Measurements from ENCODE around the gene NPM3. TPM values are rescaled to one million over a fixed set of nuclear protein-coding genes. Genes with fewer than 3 reads are reported as not detected.

The NPM3 gene
- total RNA-seq, 2 donors from 2014 or later: 52.5 to 157 TPM

DNA sequence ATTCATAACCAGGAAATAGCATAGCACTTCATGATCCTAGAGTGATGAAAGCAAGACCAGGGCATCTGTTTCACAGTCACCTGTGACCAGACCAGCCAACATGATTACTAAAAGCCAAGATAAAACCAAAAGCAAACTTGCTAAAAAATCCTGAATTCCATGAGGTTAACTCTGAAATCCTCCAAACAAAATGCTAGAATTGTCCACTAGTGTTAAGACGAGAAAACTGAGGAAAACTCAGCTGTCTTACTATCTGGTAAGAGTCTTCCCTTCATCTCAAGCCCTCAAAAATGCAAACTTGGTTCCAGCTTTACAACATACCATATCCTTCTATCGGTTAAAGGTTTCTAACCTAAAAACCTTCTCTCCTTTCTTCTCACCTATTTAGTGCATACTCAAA is 1.3 kb upstream of the NPM3 start:
- no peaks in the 10 kb centered on the region for H3K9me3 Mint-ChIP-seq
- peaks cover 25% of the 10 kb centered on the region for H3K36me3 Mint-ChIP-seq
- DNase-seq (ENCODE audit: low spot score): no peak
- peak overlapping the region; percentile 93 for H3K4me3 Mint-ChIP-seq
- H3K4me1 Mint-ChIP-seq (ENCODE audit: low read depth in 2 of 2): peaks cover 42 to 47% of the 10 kb centered on the region in 2 donors
- no peak for ATAC-seq
- no peaks in the 10 kb centered on the region for H3K27me3 Mint-ChIP-seq
- peak overlapping the region; percentile 78 to 87 for H3K27ac Mint-ChIP-seq

DNA sequence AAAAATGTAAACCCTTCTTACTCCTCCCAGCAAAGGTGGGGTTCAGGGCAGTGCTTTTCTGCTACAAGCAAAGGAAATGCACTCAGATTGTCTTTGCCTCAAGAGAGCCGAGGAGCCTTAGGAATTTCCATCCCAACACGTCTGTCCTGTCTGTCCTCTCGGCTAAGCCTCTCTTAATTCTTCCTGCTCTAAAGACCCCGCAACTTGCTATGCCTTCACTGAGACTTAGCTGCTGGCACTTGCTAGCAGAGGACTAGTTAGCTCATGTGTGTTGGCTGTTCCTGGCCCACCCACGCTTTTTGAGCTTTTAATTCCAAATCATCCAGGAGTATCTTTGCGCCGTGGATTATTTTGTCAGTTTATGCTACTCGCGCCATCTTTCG is 481 bp upstream of the NPM3 start:
- Mint-ChIP-seq H3K4me3 (peak overlapping the region; percentile 93), H3K27ac (peak overlapping the region; percentile 78 to 87), H3K27me3 (peaks cover 5% of the 10 kb centered on the region in 2 donors), H3K36me3 (peaks cover 28% of the 10 kb centered on the region), H3K4me1 (ENCODE audit: low read depth in 2 of 2) (peaks cover 49 to 54% of the 10 kb centered on the region in 2 donors), H3K9me3 (no peaks in the 10 kb centered on the region)
- ATAC-seq: no peak
- DNase-seq (ENCODE audit: low spot score): no peak

DNA sequence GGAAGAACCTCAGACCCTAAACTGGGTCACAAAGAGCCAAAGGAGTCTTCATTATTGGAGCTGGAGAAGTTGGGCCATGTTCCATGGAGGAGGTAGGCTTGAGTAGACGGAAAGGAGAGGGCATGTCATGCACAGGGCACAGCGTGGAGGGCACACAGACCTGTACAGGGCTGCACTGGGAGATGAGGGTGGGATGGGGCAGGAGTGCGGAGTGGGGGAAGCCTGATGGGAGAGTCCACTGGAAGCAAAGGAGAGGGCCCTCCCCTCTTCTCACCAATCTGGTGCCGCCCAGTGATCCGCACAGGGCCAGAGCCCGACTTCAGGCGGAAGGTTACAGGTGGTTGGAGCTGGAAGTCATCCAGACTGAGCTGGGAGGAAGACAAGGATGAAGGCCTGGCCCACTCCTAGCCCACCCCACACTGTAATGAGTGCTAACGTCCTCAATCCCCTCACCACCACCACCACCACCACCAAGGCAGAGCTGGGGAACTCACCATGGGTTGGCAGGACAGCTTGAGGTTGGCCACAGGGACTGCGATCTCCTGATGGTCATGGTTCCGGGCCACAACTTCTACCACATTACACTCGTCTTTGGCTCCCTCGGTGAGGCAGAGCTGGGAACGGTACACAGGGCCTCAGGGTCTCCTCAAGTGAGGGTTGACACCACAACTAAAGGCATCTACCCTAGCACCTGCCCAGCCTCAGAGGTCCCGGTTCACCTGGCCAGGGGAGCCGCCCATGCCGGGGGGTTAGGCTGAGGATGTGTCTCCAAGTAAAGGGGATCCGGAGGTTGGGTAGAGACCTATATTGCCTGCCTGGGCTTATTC is 1.0 kb downstream of the NPM3 start:
- peak overlapping the region; percentile 93 for H3K4me3 Mint-ChIP-seq
- ATAC-seq (no peak), DNase-seq (ENCODE audit: low spot score) (no peak)
- H3K36me3 Mint-ChIP-seq: peaks cover 23% of the 10 kb centered on the region
- H3K27ac Mint-ChIP-seq: peak overlapping the region; percentile 78 to 87
- peaks cover 15 to 19% of the 10 kb centered on the region in 2 donors for H3K27me3 Mint-ChIP-seq
- peaks cover 45 to 53% of the 10 kb centered on the region in 2 donors for H3K4me1 Mint-ChIP-seq (ENCODE audit: low read depth in 2 of 2)
- H3K9me3 Mint-ChIP-seq: no peaks in the 10 kb centered on the region

DNA sequence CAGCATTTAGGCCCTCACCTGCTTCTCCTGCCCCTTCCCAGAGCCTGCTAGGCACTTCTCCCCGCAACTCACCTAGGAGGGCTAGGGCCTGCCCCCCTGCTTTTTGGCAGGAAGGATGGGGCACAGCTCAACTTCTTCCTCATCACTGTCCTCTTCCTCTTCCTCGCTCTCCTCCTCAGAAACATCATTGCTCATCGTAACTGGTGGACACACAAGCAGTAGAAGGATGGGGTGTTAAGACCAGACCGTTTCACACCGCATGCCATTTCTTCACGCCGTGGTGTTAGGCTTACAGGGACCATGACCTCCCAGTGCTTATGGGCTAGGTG is 1.6 kb downstream of the NPM3 start:
- Mint-ChIP-seq H3K4me1 (ENCODE audit: low read depth in 2 of 2) (peaks cover 44 to 51% of the 10 kb centered on the region in 2 donors), H3K27ac (peak overlapping the region; percentile 56 to 63), H3K9me3 (no peaks in the 10 kb centered on the region), H3K4me3 (peak overlapping the region; percentile 93), H3K36me3 (peaks cover 19% of the 10 kb centered on the region), H3K27me3 (peaks cover 18 to 24% of the 10 kb centered on the region in 2 donors)
- DNase-seq (ENCODE audit: low spot score) (no peak), ATAC-seq (no peak)

DNA sequence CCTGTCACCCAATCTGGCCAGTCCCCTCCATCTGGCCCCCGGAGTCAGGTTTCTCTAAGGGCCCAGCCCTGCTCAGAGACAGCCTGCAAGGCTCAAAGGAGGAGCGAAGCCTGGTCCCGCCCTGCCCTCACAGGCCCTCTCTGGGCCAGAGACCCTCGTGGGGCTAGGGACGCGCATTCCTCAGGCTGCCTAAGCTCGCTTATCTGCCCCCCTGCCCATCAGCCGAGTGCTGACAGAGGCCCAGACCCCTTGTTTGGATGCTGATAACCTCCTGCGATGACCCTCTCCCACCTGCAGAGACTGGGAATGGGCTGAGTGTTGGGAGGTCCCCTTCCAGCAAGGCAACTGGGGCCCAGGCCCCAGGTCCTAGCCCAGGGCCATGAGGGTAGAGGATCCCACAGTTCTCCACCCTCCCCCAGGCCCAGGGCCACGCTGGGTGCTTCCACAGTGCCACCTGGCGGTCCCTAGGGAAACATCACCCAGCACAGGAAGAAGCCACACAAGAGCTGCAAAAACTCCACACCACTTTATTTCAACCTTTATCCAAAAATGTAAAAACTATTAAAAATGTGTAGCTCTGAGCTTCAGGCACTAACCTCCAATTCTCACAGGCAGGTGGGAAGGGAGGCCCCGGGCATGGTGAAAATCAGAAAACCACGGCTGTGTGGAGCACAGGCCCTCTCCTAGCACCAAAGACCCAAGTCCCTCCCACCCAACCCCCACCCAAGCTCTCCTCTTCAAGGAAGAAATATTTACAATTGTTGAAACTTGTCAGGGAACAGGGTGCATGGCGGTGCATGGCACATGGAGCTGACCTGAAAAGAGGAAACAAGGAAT is 2.2 kb downstream of the NPM3 start:
- Mint-ChIP-seq H3K36me3 (peaks cover 16% of the 10 kb centered on the region), H3K27ac (peak overlapping the region in 1 of 2 donors; percentile 63), H3K4me3 (peak overlapping the region; percentile 93), H3K4me1 (ENCODE audit: low read depth in 2 of 2) (peaks cover 43 to 51% of the 10 kb centered on the region in 2 donors), H3K27me3 (peaks cover 20 to 24% of the 10 kb centered on the region in 2 donors), H3K9me3 (no peaks in the 10 kb centered on the region)
- ATAC-seq: peak; percentile 63 to 67
- DNase-seq (ENCODE audit: low spot score): peak; percentile 71

DNA sequence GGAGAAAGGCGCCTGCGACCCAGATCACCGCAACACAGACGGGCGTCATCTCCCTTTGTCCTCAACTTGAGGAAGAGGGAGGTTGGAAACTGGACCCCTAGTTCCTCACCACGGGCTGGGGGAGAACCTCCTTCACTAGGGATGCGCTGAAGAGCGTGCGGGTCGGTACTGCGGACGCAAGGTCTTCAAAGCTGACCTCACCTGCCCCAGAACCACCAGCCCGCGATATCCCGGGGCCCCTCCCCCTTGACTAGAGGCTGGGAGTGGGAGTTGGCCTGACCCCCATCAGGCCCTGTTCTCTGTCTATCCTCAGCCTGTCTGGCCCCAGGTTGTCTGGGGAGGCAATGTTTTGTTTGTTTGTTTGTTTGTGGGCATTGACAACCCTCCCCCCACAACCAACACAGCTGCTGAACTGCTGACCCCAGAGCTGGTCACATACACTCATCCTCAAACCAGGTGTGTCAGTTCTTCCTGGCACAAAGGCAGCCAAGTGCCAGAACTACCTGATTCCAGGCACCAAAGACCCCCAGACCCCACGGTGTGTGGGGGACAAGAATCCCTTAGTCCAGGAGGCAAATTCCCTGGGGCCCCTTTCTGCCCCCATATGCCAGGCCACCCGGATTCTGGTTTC is 2.9 kb downstream of the NPM3 start:
- no peak for DNase-seq (ENCODE audit: low spot score)
- Mint-ChIP-seq H3K27ac (no peak overlapping the region), H3K4me3 (peak overlapping the region; percentile 83), H3K4me1 (ENCODE audit: low read depth in 2 of 2) (peaks cover 40 to 49% of the 10 kb centered on the region in 2 donors), H3K27me3 (peaks cover 20 to 24% of the 10 kb centered on the region in 2 donors), H3K36me3 (peaks cover 12% of the 10 kb centered on the region), H3K9me3 (no peaks in the 10 kb centered on the region)
- no peak for ATAC-seq

DNA sequence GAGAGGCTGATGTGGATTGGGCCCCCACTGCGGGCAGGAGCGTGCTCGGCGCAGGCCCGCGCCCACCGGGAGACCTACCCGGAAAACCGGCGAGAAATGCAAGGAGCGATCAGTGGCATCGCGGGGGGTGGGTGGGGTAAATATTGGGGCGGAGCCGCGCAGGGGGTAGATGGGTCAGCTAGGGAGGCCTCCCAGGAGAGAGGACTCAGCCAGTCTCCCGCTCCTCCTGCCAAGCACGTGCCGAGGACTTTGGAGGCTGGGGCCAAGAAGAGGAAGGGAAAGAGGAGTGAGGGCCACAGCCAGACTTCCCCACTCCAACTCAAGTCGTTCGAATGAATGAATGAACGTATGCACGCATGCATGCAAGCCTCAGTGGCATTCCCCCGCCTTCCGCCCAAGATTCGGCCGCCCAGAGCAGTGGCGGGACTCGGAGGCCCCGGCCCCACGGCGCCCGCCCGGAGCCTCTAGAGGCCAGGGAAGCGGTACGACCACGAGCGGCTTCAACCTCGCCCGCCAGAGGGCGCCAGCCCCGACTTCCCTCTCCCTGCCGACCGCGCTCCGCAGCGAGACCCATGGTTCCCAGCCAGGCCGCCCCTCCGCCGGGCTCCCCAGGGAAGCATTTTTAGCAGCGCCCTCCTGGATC is 3.6 kb downstream of the NPM3 start:
- peak; percentile 70 to 81 for ATAC-seq
- Mint-ChIP-seq H3K36me3 (peaks cover 6% of the 10 kb centered on the region), H3K4me3 (peak overlapping the region; percentile 83), H3K9me3 (no peaks in the 10 kb centered on the region), H3K27ac (peak overlapping the region in 1 of 2 donors; percentile 32), H3K4me1 (ENCODE audit: low read depth in 2 of 2) (peaks cover 37 to 45% of the 10 kb centered on the region in 2 donors), H3K27me3 (peaks cover 21 to 25% of the 10 kb centered on the region in 2 donors)
- DNase-seq (ENCODE audit: low spot score): peak; percentile 85

DNA sequence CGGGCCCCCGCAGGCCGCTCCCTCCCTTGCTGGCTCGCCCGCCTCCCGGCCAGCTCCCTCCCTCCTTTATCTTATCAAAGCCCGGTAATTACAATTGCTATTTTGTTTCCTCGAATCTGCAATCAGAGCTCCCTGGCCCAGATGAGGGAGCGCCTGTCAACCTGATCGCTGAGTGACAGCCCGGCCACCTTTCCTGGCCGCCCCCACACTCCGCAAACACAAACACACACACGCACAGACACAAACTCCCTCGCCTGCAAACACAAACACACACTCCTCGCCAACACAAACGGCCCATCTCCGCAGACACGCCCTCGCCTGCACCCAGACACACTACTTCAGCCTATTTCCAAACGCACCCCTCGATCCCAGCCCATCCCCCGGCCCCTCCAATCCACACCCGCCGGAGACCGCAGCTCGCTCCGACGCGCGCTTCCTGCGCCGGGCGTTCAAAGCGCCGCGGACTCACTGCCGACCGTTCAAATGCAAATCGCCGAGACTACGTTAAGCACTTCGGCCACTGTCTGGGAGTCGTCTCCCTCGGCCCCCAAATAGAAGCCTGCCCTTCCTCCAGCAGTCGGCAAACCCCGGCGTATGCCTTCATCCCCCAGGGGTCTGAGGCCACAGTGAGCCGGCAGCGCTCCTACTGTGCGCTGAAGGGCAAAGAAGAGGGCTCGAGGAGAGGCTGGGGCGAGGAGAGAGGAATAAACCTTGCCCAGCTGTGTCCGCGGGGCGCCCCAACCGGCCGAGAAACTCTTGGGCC is 4.3 kb downstream of the NPM3 start:
- peak overlapping the region; percentile 83 for H3K4me3 Mint-ChIP-seq
- H3K4me1 Mint-ChIP-seq (ENCODE audit: low read depth in 2 of 2): peaks cover 30 to 40% of the 10 kb centered on the region in 2 donors
- peaks cover 6% of the 10 kb centered on the region for H3K36me3 Mint-ChIP-seq
- ATAC-seq (no peak), DNase-seq (ENCODE audit: low spot score) (no peak)
- no peaks in the 10 kb centered on the region for H3K9me3 Mint-ChIP-seq
- H3K27ac Mint-ChIP-seq: peak overlapping the region in 1 of 2 donors; percentile 32
- H3K27me3 Mint-ChIP-seq: peaks cover 28 to 32% of the 10 kb centered on the region in 2 donors

DNA sequence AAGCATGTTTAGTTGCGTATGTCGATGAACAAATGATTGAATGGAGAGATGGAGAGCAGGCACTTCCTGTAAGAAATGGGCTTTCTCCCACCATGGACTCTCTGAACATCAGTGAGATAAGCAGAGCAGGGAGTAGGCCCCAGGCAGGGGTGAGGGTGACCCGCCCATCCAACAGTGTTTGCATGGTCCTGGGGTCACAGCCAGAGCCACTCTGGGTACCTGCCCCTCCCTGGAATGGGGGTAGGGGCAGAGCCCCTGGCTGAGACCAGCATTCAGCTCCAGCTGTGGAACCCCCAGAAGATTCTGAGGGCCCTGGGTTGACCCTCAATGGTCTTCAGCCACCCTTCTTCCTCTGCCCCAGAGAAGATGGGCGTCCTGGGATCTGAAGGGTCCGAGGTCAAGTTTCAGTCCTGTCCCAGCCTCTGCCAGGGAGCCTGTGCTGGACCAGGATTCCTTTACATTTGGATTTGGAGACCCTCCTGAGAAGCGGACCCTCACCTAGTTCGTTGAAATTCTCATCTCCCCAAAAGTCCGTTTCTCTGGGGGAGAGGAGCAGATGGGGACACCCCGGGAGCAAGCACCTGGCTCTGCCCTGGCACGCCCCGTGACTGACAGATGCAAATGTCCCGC is 5.0 kb downstream of the NPM3 start:
- Mint-ChIP-seq H3K27me3 (peaks cover 35 to 39% of the 10 kb centered on the region in 2 donors), H3K27ac (peak overlapping the region in 1 of 2 donors; percentile 32), H3K9me3 (no peaks in the 10 kb centered on the region), H3K4me3 (peak overlapping the region; percentile 83), H3K4me1 (ENCODE audit: low read depth in 2 of 2) (peaks cover 23 to 37% of the 10 kb centered on the region in 2 donors), H3K36me3 (peaks cover 6% of the 10 kb centered on the region)
- DNase-seq (ENCODE audit: low spot score): no peak
- no peak for ATAC-seq

DNA sequence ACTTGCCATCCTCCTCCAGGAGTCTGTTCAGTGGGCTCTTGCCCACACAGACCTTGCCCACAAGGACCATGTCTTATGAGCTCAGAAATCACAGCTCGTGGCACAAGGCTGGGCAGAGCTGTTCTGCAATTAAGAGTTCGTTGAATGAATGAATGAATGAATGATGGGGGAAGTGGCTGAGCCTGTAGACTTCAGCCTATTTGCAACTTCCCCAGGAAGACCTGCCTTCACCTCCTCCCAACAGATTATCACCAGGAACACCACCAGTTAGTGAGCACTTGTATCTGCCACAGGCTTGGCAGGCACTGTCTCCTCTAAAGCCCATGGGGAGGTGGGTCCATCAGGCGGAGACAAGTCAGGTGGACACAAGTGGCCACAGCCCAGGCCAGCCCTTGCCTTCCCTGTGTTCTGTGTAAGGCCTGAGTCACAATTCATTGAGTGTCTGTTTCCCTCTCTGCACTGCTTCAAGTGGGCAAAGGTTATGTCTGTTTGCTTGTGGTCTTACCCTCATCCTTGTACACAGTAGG is 5.6 kb downstream of the NPM3 start:
- peaks cover 17 to 31% of the 10 kb centered on the region in 2 donors for H3K4me1 Mint-ChIP-seq (ENCODE audit: low read depth in 2 of 2)
- H3K27ac Mint-ChIP-seq: no peak overlapping the region
- no peaks in the 10 kb centered on the region for H3K9me3 Mint-ChIP-seq
- DNase-seq (ENCODE audit: low spot score): no peak
- H3K27me3 Mint-ChIP-seq: peaks cover 36 to 41% of the 10 kb centered on the region in 2 donors
- H3K36me3 Mint-ChIP-seq: peaks cover 6% of the 10 kb centered on the region
- no peak for ATAC-seq
- no peak overlapping the region for H3K4me3 Mint-ChIP-seq

DNA sequence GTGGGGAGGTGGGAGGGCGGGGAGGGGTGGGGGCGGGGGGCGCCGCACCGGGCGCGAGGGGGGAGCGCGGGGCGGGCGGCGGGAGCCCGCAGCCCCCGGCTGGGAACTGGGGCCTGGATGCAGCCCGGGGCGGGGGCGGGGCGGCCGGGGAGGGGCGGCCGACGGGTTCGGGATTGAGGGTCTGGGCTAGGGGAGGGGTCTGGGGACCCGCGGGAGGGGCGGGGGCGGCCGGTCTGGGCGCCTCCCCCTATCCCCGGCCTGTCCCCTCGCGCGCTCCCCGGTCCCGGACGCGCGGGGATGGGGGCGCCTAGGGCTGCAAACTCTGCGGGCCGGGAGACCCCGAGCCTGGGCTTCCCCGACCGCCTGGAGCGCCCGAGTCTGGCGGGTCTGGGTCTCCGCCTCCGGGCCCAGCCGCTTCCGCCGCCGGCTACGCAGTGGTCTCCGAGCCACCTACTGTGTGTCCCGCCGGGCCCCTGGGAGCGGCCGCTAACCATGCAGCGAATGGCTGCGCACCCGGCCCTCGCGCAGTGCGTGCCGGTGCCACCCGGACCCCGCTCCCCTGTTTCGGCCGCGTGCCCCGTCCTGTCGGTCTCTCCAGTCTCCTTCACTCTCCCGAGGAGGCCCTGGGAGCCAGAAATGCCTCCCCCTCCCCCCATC is 7.0 kb downstream of the NPM3 start:
- peaks cover 41 to 46% of the 10 kb centered on the region in 2 donors for H3K27me3 Mint-ChIP-seq

More for the DNA sequence above, 7.0 kb downstream of the NPM3 start:
- Mint-ChIP-seq H3K27ac (no peak overlapping the region), H3K36me3 (peaks cover 6% of the 10 kb centered on the region), H3K4me3 (peak overlapping the region; percentile 34), H3K4me1 (ENCODE audit: low read depth in 2 of 2) (peaks cover 8 to 19% of the 10 kb centered on the region in 2 donors), H3K9me3 (no peaks in the 10 kb centered on the region)
- DNase-seq (ENCODE audit: low spot score) (no peak), ATAC-seq (no peak)

Data from natural killer cell treated with Interleukin-12 subunit alpha and Interleukin-12 subunit beta and Interleukin-15 and Interleukin-18, amount 100 ng/mL, for 72 hours (primary cell).